Esophagus squamous epithelium (tissue), 5 donors: ENCODE data around the gene STMP1. TPM values are rescaled to one million over a fixed set of nuclear protein-coding genes. Genes with fewer than 3 reads are reported as not detected.

Experiments used
- DNase-seq: peaks from one replicate; lab custom pipeline; 2025; lab: John Stamatoyannopoulos, UW
- H3K27ac ChIP-seq, 4 donors: fragments of 200-600 bp; sonication (generic); one replicate each; pipeline ENCODE4 v1.5.1; 2016 to 2019; ENCODE audit warnings: mild to moderate bottlenecking in 1 of 4
- H3K27me3 ChIP-seq, 4 donors: fragments of 200-600 bp; sonication (generic); 1 replicate in 3 of 4; 2 replicates in 1 of 4; pipeline versions ENCODE4 v1.5.1 to v1.6.0; 2017 to 2021; ENCODE audit warnings: antibody characterized with exemption in 1 of 4
- H3K36me3 ChIP-seq, 3 donors: fragments of 200-600 bp; sonication (generic); one replicate each; pipeline ENCODE4 v1.5.1; 2016 to 2019
- H3K4me1 ChIP-seq, 3 donors: fragments of 200-600 bp; sonication (generic); one replicate each; pipeline ENCODE4 v1.5.1; 2017 to 2019
- H3K4me3 ChIP-seq, 4 donors: fragments of 200-600 bp; sonication (generic); 1 replicate in 3 of 4; 2 replicates in 1 of 4; pipeline ENCODE4 v1.5.1; 2016 to 2019; ENCODE audit warnings: mild to moderate bottlenecking in 2 of 4, moderate library complexity in 1 of 4
- H3K9me3 ChIP-seq, 3 donors: fragments of 200-600 bp; sonication (generic); one replicate each; pipeline ENCODE4 v1.5.1; 2016 to 2019
- POLR2A ChIP-seq, 4 donors: fragments of 450-650 bp; IDR thresholded peaks; one replicate each; pipeline ENCODE4 v1.6.1; 2017; ENCODE audit warnings: antibody characterized with exemption in 4 of 4, mild to moderate bottlenecking in 4 of 4, moderate library complexity in 3 of 4
- WGBS, 2 donors: methylation state at CpG; one replicate each; pipeline ENCODE4 v1.1.5; 2018; 5-methylcytosine and 5-hydroxymethylcytosine counted together
- intact Hi-C: fragments of 100-400 bp; cut with DNase I; formaldehyde crosslinking; loops from one replicate; pipeline ENCODE4 v1.15.0; 2022
- total RNA-seq, 4 donors: library from RNA; depleted of rRNA; stranded (reverse); fragments of >200 nt; gene quantifications; one replicate each; pipeline ENCODE4 v1.1.0, GENCODE V29; 2016
- TF ChIP-seq, protein P1 (sequence below), 6 experiments: fragments of 450-650 bp in 4 of 6; fragments of 200-600 bp in 2 of 6; sonication (generic) in 2 of 6; IDR thresholded peaks; one replicate each; pipeline ENCODE4 v1.5.1; 2016 to 2019; ENCODE audit warnings: antibody characterized with exemption in 6 of 6, mild to moderate bottlenecking in 4 of 6, moderate library complexity in 4 of 6
- donor health status: DM: yes; HTN: yes; CAD: no.

The STMP1 gene
- total RNA-seq, 4 donors from 2014 or later: 19.2 to 25.6 (median 23.1) TPM

DNA sequence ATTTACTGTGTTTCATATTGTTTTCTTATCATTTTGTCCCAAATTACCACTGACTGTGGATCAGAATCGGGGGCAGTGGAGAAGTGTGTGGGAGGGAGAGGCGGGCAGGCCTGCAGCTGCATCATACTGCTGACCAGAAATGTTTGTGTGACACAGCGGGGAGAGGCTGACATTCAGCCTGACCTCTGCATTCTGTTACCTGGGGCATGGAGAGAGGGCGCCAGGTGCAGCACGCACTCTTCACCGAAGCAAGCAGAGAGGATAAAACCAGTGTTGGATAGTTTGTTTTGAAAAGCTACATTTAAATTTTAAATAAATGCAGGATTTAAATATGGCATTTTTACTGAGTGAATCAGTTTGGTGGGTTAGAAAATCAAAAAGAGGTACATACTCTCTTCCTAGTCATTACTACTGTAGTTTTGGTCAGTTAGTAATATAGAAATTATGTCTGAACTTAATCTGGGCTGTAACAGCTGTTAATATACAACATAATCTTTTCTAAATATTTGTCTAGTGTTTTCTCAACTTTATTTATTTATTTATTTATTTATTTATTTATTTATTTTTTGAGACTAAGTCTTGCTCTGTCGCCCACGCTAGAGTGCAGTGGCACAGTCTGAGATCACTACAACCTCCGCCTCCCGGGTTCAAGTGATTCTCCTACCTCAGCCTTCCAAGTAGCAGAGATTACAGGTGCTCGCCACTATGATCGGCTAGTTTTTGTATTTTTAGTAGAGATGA is 8.8 kb upstream of the STMP1 start:
- H3K27ac ChIP-seq: no peak overlapping the region
- H3K4me1 ChIP-seq: no peaks in the 10 kb centered on the region
- no peaks in the 10 kb centered on the region for H3K27me3 ChIP-seq
- no peak overlapping the region for H3K4me3 ChIP-seq
- DNase-seq: no peak
- H3K9me3 ChIP-seq: no peaks in the 10 kb centered on the region
- TF ChIP-seq, protein P1, sequence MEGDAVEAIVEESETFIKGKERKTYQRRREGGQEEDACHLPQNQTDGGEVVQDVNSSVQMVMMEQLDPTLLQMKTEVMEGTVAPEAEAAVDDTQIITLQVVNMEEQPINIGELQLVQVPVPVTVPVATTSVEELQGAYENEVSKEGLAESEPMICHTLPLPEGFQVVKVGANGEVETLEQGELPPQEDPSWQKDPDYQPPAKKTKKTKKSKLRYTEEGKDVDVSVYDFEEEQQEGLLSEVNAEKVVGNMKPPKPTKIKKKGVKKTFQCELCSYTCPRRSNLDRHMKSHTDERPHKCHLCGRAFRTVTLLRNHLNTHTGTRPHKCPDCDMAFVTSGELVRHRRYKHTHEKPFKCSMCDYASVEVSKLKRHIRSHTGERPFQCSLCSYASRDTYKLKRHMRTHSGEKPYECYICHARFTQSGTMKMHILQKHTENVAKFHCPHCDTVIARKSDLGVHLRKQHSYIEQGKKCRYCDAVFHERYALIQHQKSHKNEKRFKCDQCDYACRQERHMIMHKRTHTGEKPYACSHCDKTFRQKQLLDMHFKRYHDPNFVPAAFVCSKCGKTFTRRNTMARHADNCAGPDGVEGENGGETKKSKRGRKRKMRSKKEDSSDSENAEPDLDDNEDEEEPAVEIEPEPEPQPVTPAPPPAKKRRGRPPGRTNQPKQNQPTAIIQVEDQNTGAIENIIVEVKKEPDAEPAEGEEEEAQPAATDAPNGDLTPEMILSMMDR (IDR thresholded peaks at IDR 0.05): no peak
- no peak for TF ChIP-seq POLR2A (IDR thresholded peaks at IDR 0.05)
- peaks cover 0 to 23% (median 0%) of the 10 kb centered on the region in 3 donors for H3K36me3 ChIP-seq
- 84 to 91% methylated on average over 11 to 12 of the region's 12 CpGs for WGBS, 2 donors
- intact Hi-C loops: no loop called here

DNA sequence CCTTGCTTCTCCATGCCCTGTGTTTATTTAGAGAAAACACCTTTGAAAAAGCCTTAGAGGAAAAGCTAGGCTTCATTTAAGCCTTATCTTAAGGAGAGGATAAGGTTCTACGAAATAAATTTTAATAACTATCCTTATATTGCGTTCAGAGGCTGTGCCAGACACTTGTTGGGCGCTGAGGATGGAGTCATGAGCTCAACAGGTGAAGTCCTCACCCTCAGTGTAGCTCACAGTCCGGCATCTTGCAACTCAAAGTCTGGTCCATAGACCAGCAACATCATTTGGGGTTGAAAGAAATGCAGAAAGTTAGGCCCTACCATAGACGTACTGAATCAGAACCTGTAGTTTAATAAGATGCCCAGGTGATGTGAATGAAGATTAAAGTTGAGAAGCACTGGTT is 3.8 kb upstream of the STMP1 start:
- no peak for DNase-seq
- Histone ChIP-seq H3K9me3 (no peaks in the 10 kb centered on the region), H3K36me3 (no peaks in the 10 kb centered on the region), H3K4me1 (peaks cover 6 to 14% (median 8%) of the 10 kb centered on the region in 3 donors), H3K27me3 (no peaks in the 10 kb centered on the region), H3K4me3 (no peak overlapping the region), H3K27ac (no peak overlapping the region)
- 85 to 95% methylated on average over 5 of the region's 5 CpGs for WGBS, 2 donors
- TF ChIP-seq, protein P1 (IDR thresholded peaks at IDR 0.05): no peak
- TF ChIP-seq POLR2A (IDR thresholded peaks at IDR 0.05): no peak
- intact Hi-C loops: no loop called here

DNA sequence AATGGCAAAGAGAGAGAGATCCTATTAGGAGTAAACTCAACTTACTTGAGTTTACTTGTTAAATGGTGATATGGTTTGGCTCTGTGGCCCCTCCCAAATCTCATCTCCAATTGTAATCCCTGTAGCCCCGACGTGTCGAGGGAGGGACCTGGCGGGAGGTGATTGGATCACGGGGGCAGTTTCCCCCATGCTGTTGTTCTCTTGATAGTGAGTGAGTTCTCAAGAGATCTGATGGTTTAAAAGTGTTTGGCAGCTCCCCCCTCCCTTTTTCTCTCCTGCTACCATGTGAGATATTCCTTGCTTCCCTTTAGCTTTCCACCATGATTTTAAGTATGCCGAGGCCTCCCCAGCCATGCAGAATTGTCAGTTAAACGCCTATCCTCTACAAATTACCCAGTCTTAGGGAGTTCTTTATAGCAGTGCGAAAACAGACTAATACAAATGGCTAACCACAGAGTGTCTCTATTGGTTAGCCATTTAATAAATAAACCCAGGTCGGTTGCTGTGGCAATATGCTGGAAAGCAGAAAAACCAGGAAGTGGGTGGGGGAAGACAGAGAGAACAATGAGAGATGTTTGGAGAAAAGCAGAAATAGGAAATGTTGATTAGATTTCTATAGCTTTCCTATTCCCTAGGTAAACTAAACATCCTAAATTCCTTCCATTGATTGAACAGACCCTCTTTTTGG is 3.0 kb upstream of the STMP1 start:
- H3K27me3 ChIP-seq: no peaks in the 10 kb centered on the region

DNA sequence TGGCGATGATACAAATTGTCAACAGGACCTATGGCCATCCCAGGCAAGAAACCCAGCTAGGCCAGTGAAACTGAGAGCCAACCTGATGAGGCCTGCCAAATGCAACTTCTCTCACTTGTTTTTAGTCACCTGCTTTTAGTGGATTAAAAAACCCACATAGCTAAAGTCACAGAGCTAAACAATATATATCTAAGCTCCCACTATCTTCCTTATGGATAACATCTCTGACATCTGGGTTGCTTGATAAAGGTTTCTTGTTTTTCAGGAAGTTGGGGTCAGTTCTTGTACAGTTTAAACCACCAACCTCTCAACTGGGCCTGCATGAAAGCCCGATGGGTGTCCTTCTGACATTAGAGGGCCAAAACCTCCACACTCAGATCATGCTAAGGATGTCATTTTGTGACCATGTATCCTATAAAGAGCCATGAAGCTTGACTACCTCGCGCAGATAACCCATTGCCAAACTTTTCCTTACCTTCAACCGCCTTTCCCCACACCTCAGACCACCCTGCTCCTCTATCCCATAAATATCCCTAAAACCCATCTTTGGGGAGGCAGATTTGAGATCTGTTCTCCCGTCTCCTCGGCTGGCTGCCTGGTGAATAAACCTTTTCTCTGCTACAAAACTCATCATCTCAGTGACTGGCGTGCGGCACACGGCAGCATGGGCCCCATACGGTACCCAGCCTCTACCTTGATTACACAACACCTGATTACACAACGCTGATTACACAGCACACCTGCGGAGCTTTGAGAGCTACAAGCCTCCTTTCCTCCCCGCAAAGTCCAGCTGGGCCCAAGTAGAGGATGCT is 797 bp upstream of the STMP1 start:
- no peak for TF ChIP-seq POLR2A (IDR thresholded peaks at IDR 0.05)
- TF ChIP-seq, protein P1 (IDR thresholded peaks at IDR 0.05): no peak
- Histone ChIP-seq H3K9me3 (no peaks in the 10 kb centered on the region), H3K4me1 (peaks cover 7 to 42% (median 16%) of the 10 kb centered on the region in 3 donors), H3K27me3 (no peaks in the 10 kb centered on the region), H3K4me3 (peak overlapping the region; percentile 62 to 100 (median 91)), H3K27ac (peak overlapping the region; percentile 91 to 99 (median 96)), H3K36me3 (no peaks in the 10 kb centered on the region)
- no peak for DNase-seq
- whole genome bisulfite sequencing, 2 donors: 48 to 76% methylated on average over 11 to 14 of the region's 14 CpGs
- intact Hi-C loops: no loop called here

More for the DNA sequence above, 3.0 kb upstream of the STMP1 start:
- intact Hi-C loops: no loop called here
- H3K4me3 ChIP-seq: no peak overlapping the region
- H3K9me3 ChIP-seq: no peaks in the 10 kb centered on the region
- TF ChIP-seq, protein P1 (IDR thresholded peaks at IDR 0.05): no peak
- TF ChIP-seq POLR2A (IDR thresholded peaks at IDR 0.05): no peak
- H3K27ac ChIP-seq: no peak overlapping the region
- WGBS, 2 donors: 71 to 73% methylated on average over 5 to 9 of the region's 9 CpGs
- peaks cover 7 to 21% (median 13%) of the 10 kb centered on the region in 3 donors for H3K4me1 ChIP-seq
- DNase-seq: no peak
- no peaks in the 10 kb centered on the region for H3K36me3 ChIP-seq
